Liver (tissue), 9 donors: ENCODE data around the gene YKT6. TPM values are rescaled to one million over a fixed set of nuclear protein-coding genes. Genes with fewer than 3 reads are reported as not detected.

Experiments used
- DNase-seq: peaks from one replicate; pipeline ENCODE4 v3.0.0-alpha.2; 2017; ENCODE audit warnings: low spot score
- H3K27ac ChIP-seq, 2 donors: one replicate each; pipeline ENCODE4 v1.7.0; 2013; ENCODE audit warnings: inconsistent platforms in 2 of 2, low read length in 2 of 2, control low read depth in 1 of 2, low read depth in 1 of 2, mild to moderate bottlenecking in 1 of 2
- H3K27me3 ChIP-seq, 4 donors: one replicate each; pipeline versions ENCODE4 v1.6.1 to v1.7.0; 2013; ENCODE audit warnings: low read length in 3 of 4, inconsistent platforms in 1 of 4, mild to moderate bottlenecking in 1 of 4, moderate library complexity in 1 of 4; ENCODE audit not compliant: control insufficient read depth in 4 of 4, insufficient read depth in 4 of 4
- H3K36me3 ChIP-seq, 4 donors: one replicate each; pipeline versions ENCODE4 v1.6.1 to v1.7.0; 2013; ENCODE audit warnings: low read length in 3 of 4, mild to moderate bottlenecking in 3 of 4, low read depth in 1 of 4, moderate library complexity in 1 of 4; ENCODE audit not compliant: control insufficient read depth in 4 of 4, insufficient read depth in 3 of 4
- H3K4me1 ChIP-seq, 4 donors: one replicate each; pipeline versions ENCODE4 v1.6.1 to v1.7.0; 2013; ENCODE audit warnings: low read length in 3 of 4, mild to moderate bottlenecking in 3 of 4, moderate library complexity in 1 of 4; ENCODE audit not compliant: control insufficient read depth in 4 of 4, insufficient read depth in 4 of 4
- H3K4me3 ChIP-seq, 3 donors: one replicate each; pipeline versions ENCODE4 v1.6.1 to v1.7.0; 2013; ENCODE audit warnings: low read length in 3 of 3, control low read depth in 1 of 3, low read depth in 1 of 3, mild to moderate bottlenecking in 1 of 3
- H3K9ac ChIP-seq, 2 donors: one replicate each; pipeline ENCODE4 v1.7.0; 2013; ENCODE audit warnings: low read length in 2 of 2, mild to moderate bottlenecking in 2 of 2, moderate library complexity in 2 of 2, control low read depth in 1 of 2, low read depth in 1 of 2
- H3K9me3 ChIP-seq, 4 donors: one replicate each; pipeline versions ENCODE4 v1.6.1 to v1.7.0; 2013; ENCODE audit warnings: low read length in 3 of 4; ENCODE audit not compliant: control insufficient read depth in 4 of 4
- CTCF ChIP-seq: fragments of 150-350 bp; IDR thresholded peaks from 2 replicates; pipeline ENCODE4 v1.5.1; 2017; ENCODE audit warnings: improper control_type of control experiment, low read depth, low read length; ENCODE audit not compliant: missing input control
- EGR1 ChIP-seq, 2 donors: IDR thresholded peaks; 2 replicates each; pipeline ENCODE4 v1.6.1; 2016 to 2018; ENCODE audit warnings: antibody characterized with exemption in 2 of 2, low read depth in 2 of 2
- FOXA1 ChIP-seq: IDR thresholded peaks from 2 replicates; pipeline ENCODE4 v1.6.1; 2016; ENCODE audit warnings: antibody characterized with exemption
- FOXA2 ChIP-seq: IDR thresholded peaks from 2 replicates; pipeline ENCODE4 v1.6.1; 2016; ENCODE audit warnings: antibody characterized with exemption
- HNF4G ChIP-seq: IDR thresholded peaks from 2 replicates; pipeline ENCODE4 v1.6.1; 2016; ENCODE audit warnings: antibody characterized with exemption
- JUND ChIP-seq, 2 donors: IDR thresholded peaks; 2 replicates each; pipeline ENCODE4 v1.6.1; 2016; ENCODE audit warnings: antibody characterized with exemption in 2 of 2
- NR2F2 ChIP-seq: IDR thresholded peaks from 2 replicates; pipeline ENCODE4 v1.6.1; 2016; ENCODE audit warnings: antibody characterized with exemption
- RAD21 ChIP-seq, 2 donors: IDR thresholded peaks; 2 replicates each; pipeline ENCODE4 v1.6.1; 2016; ENCODE audit warnings: antibody characterized with exemption in 2 of 2, mild to moderate bottlenecking in 2 of 2
- RXRA ChIP-seq, 2 donors: IDR thresholded peaks; 2 replicates each; pipeline ENCODE4 v1.6.1; 2017 to 2018; ENCODE audit warnings: antibody characterized with exemption in 2 of 2, mild to moderate bottlenecking in 1 of 2
- SP1 ChIP-seq: IDR thresholded peaks from 2 replicates; pipeline ENCODE4 v1.6.1; 2018; ENCODE audit warnings: antibody characterized with exemption, mild to moderate bottlenecking
- YY1 ChIP-seq: IDR thresholded peaks from 2 replicates; pipeline ENCODE4 v1.6.1; 2016; ENCODE audit warnings: antibody characterized with exemption, mild to moderate bottlenecking
- ZBTB33 ChIP-seq: IDR thresholded peaks from 2 replicates; pipeline ENCODE4 v1.6.1; 2016; ENCODE audit warnings: antibody characterized with exemption
- WGBS: extraction: QIAGEN DNeasy Blood & Tissue Kit; methylation state at CpG from one replicate; pipeline ENCODE4 v1.1.7; 2013; 5-methylcytosine and 5-hydroxymethylcytosine counted together
- polyA plus RNA-seq, 2 donors: library from polyadenylated mRNA; stranded (reverse) in 1 of 2; unstranded in 1 of 2; fragments of 200-250 nt in 1 of 2; fragments of >200 nt in 1 of 2; fragmentation: Nextera tagmentation in 1 of 2; extraction: Ambion mirVana in 1 of 2; gene quantifications; one replicate each; pipeline versions ENCODE4 v1.2.1 to v1.2.3, GENCODE V29; 2013 to 2015
- total RNA-seq, 2 donors: library from RNA; depleted of rRNA; stranded (reverse); fragments of >200 nt; gene quantifications; one replicate each; pipeline ENCODE4 v1.2.3, GENCODE V29; 2014
- donor health status: healthy.
- donor health status: healthy.
- donor health status: healthy.
- donor health status: healthy.
- donor health status: healthy.

YKT6 gene
- total and polyA plus RNA-seq, 4 donors = 8.1 to 22.0 (median 21.0) TPM

GRCh38 chr7:44256459-44256858, 55.7 kb downstream of the YKT6 start:
- H3K27me3 ChIP-seq = no peaks in the 10 kb centered on the region
- no peak for TF ChIP-seq RAD21 (IDR thresholded peaks at IDR 0.05)
- TF ChIP-seq ZBTB33 = no peak
- TF ChIP-seq SP1 = no peak
- TF ChIP-seq YY1 = no peak
- TF ChIP-seq HNF4G = no peak
- no peak for DNase-seq
- no peak overlapping the region for H3K27ac ChIP-seq
- H3K9me3 ChIP-seq = no peaks in the 10 kb centered on the region
- peaks cover 0 to 12% (median 2%) of the 10 kb centered on the region in 4 donors for H3K4me1 ChIP-seq
- no peaks in the 10 kb centered on the region for H3K36me3 ChIP-seq
- WGBS = 90% methylated on average over 5 of the region's 5 CpGs
- no peak overlapping the region for H3K9ac ChIP-seq
- no peak overlapping the region for H3K4me3 ChIP-seq

- H3K9ac ChIP-seq = peak overlapping the region in 1 of 2 donors; percentile 7
Observed at GRCh38 chr7:44257213-44257612, 56.4 kb downstream of the YKT6 start.

GRCh38 chr7:44257618-44258422, 57.0 kb downstream of the YKT6 start:
- DNase-seq = peak; percentile 49
- H3K4me1 ChIP-seq = peaks cover 0 to 12% (median 2%) of the 10 kb centered on the region in 4 donors

More at GRCh38 chr7:44257213-44257612, 56.4 kb downstream of the YKT6 start:
- Histone ChIP-seq H3K27ac (peak overlapping the region; percentile 38 to 61), H3K27me3 (no peaks in the 10 kb centered on the region), H3K9me3 (no peaks in the 10 kb centered on the region), H3K4me1 (peaks cover 0 to 12% (median 2%) of the 10 kb centered on the region in 4 donors), H3K4me3 (no peak overlapping the region), H3K36me3 (no peaks in the 10 kb centered on the region)
- no peak for DNase-seq
- 97% methylated on average over 6 of the region's 6 CpGs for WGBS
- TF ChIP-seq FOXA1 (no peak), JUND (IDR thresholded peaks at IDR 0.05) (no peak), EGR1 (IDR thresholded peaks at IDR 0.05; ENCODE audit: low read depth in 2 of 2) (no peak), SP1 (no peak), RXRA (IDR thresholded peaks at IDR 0.05) (no peak), ZBTB33 (no peak)

More at GRCh38 chr7:44257618-44258422, 57.0 kb downstream of the YKT6 start:
- H3K9me3 ChIP-seq = no peaks in the 10 kb centered on the region
- H3K9ac ChIP-seq = peak overlapping the region in 1 of 2 donors; percentile 7
- 71% methylated on average over 18 of the region's 18 CpGs for WGBS
- H3K27me3 ChIP-seq = no peaks in the 10 kb centered on the region
- H3K27ac ChIP-seq = peak overlapping the region; percentile 49 to 61
- no peaks in the 10 kb centered on the region for H3K36me3 ChIP-seq
- peak; percentile 89 for TF ChIP-seq NR2F2
- TF ChIP-seq SP1 = peak; percentile 55
- no peak for TF ChIP-seq JUND (IDR thresholded peaks at IDR 0.05)
- no peak for TF ChIP-seq FOXA1
- TF ChIP-seq CTCF = peak; percentile 5
- peak; percentile 46 to 75 for TF ChIP-seq RXRA (IDR thresholded peaks at IDR 0.05)
- TF ChIP-seq FOXA2 = no peak
- no peak overlapping the region for H3K4me3 ChIP-seq
